MM.1S (cell line): ENCODE results near the gene KHSRP.
A peak's percentile ranks its signal among the peaks of the same experiment; 100 is the strongest.

ENCODE experiments used
- DNase-seq: peaks from one replicate; pipeline ENCODE4 v3.0.0-alpha.2; 2015
- H2AFZ ChIP-seq: fragments of 300-600 bp; sonication (generic); 2 replicates; pipeline ENCODE4 v1.6.0; 2016; ENCODE audit warnings: antibody characterized with exemption, low read length
- H3F3A ChIP-seq: fragments of 300-600 bp; sonication (generic); 2 replicates; pipeline ENCODE4 v1.6.1; 2016; ENCODE audit warnings: mild to moderate bottlenecking, antibody characterized with exemption, low read length, moderate library complexity, mixed read lengths; ENCODE audit not compliant: insufficient read depth
- H3K27ac ChIP-seq: fragments of 300-600 bp; sonication (generic); 2 replicates; pipeline ENCODE4 v1.5.1; 2016; ENCODE audit warnings: mild to moderate bottlenecking, low read length
- H3K27me3 ChIP-seq: fragments of 300-600 bp; sonication (generic); replicated peaks from 2 replicates; pipeline ENCODE4 v1.6.0; 2016; ENCODE audit warnings: low read length; ENCODE audit not compliant: insufficient read depth
- H3K36me3 ChIP-seq: fragments of 300-600 bp; sonication (generic); replicated peaks from 2 replicates; pipeline ENCODE4 v1.6.1; 2016; ENCODE audit warnings: mild to moderate bottlenecking, low read length, mixed read lengths; ENCODE audit not compliant: insufficient read depth
- H3K4me1 ChIP-seq: fragments of 300-600 bp; sonication (generic); 2 replicates; pipeline ENCODE4 v1.6.1; 2016; ENCODE audit warnings: low read length, mixed read lengths
- H3K4me2 ChIP-seq: fragments of 300-600 bp; sonication (generic); 2 replicates; pipeline ENCODE4 v1.6.0; 2016; ENCODE audit warnings: low read depth, low read length
- H3K4me3 ChIP-seq: fragments of 300-600 bp; sonication (generic); 2 replicates; pipeline ENCODE4 v1.5.1; 2016; ENCODE audit warnings: low read length, mixed read lengths
- H3K79me2 ChIP-seq: fragments of 300-600 bp; sonication (generic); 2 replicates; pipeline ENCODE4 v1.6.1; 2016; ENCODE audit warnings: mixed run types, low read length, mixed read lengths
- H3K9ac ChIP-seq: fragments of 300-600 bp; sonication (generic); 2 replicates; pipeline ENCODE4 v1.6.1; 2016; ENCODE audit warnings: low read length, mixed read lengths
- H3K9me2 ChIP-seq: fragments of 300-600 bp; sonication (generic); replicated peaks from 2 replicates; pipeline ENCODE4 v1.6.1; 2016; ENCODE audit warnings: mild to moderate bottlenecking, low read length, mixed read lengths; ENCODE audit not compliant: insufficient read depth
- H3K9me3 ChIP-seq: fragments of 300-600 bp; sonication (generic); replicated peaks from 2 replicates; pipeline ENCODE4 v1.6.1; 2016; ENCODE audit warnings: mild to moderate bottlenecking, low read length, mixed read lengths; ENCODE audit not compliant: insufficient read depth
- H4K20me1 ChIP-seq: fragments of 300-600 bp; sonication (generic); 2 replicates; pipeline ENCODE4 v1.6.1; 2016; ENCODE audit warnings: mild to moderate bottlenecking, low read length, moderate library complexity, mixed read lengths; ENCODE audit not compliant: insufficient read depth
- CTCF ChIP-seq: fragments of 300-600 bp; sonication (generic); IDR thresholded peaks from 2 replicates; pipeline ENCODE4 v1.5.1; 2016; ENCODE audit warnings: antibody characterized with exemption, low read length, mixed read lengths
- EZH2 ChIP-seq: fragments of 300-600 bp; sonication (generic); optimal IDR thresholded peaks from 2 replicates; pipeline ENCODE3; 2017; ENCODE audit warnings: low read depth, mild to moderate bottlenecking, antibody characterized with exemption, low read length, mixed read lengths
- EZH2phosphoT487 ChIP-seq: fragments of 300-600 bp; sonication (generic); IDR thresholded peaks from 2 replicates; pipeline ENCODE4 v1.6.1; 2018; ENCODE audit warnings: antibody characterized with exemption, low read length

Gene KHSRP

DNA sequence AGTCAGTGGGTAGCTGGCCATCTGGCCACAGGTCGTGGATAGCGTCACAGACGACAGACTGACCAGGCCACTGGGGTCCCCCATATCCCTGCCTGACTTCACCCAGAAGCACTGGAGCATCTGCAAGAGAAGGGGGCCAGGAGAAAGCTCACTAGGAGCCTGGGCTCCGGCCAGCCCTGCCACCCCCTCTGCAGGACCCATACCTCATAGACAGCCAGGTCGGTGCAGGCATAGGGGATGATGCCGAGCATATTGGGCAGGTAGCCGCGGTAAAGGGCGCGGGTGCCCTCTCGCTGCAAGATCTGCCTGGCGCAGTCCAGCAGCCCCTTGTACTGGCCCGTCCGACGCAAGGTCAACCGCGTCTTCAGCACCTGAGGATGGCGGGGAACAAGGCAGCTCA is 2.5 kb upstream of the KHSRP start:
- no peak overlapping the region for H3K27ac ChIP-seq
- H3K36me3 ChIP-seq: 0 out of 2 replicates have a peak, but pooled peaks cover 7% of the 10 kb centered on the region
- H3K4me1 ChIP-seq: peaks cover 10% of the 10 kb centered on the region
- peaks cover 20% of the 10 kb centered on the region for H3K79me2 ChIP-seq
- no peak for TF ChIP-seq EZH2phosphoT487
- H4K20me1 ChIP-seq: peaks cover 19% of the 10 kb centered on the region
- no peaks in the 10 kb centered on the region for H3K9me3 ChIP-seq
- H3K4me2 ChIP-seq: no peak overlapping the region
- H3K9me2 ChIP-seq: no peaks in the 10 kb centered on the region
- H3K4me3 ChIP-seq: no peak overlapping the region
- no peaks in the 10 kb centered on the region for H3F3A ChIP-seq
- H3K27me3 ChIP-seq: peaks cover 13% of the 10 kb centered on the region; the same call in 1 of the 2 replicates
- no peak overlapping the region for H3K9ac ChIP-seq
- H2AFZ ChIP-seq: no peak overlapping the region
- no peak for DNase-seq

GRCh38 chr19:6425732-6426620 is 1.4 kb upstream of the KHSRP start:
- peak overlapping the region; percentile 14; the same call in 1 of the 2 replicates for H3K27ac ChIP-seq
- DNase-seq: no peak

DNA sequence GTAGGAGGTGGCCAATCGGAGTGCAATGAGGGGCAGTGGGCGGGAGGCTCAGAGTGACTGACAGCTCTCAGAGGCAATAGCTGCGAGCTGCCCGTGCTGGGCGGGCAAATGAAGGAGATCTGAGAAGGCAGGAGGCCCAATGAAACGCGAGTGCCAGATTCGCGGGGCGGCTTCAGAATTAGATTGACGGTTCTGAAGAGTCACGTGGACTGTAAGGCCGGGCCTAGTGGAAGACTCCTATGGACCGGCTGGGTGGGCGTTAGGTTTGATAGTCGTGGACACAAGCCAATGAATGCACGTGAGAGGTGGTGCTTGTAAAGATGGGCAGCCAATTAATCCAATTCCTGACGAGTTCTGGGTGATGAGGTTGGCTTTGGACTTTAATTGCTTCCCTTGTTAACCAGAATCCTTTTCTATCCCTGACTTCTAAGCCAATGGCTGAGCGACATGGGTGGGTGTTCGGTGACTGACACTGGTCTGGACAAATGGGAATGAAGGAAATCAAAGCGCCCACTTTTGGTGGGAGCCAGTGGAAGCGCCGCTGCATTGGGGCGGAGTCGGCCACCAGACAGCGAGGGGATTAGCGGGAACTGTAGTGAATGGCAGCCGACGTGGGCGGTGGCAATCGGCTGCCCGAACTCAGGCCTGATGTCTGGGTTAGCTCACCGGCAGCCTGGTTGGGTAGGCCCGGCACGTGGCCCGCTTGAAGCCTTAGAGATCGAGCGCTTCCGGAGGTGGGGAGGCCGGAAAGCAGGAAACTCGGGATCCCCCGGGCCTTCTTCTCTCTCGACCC is 524 bp upstream of the KHSRP start:
- Histone ChIP-seq H3K27ac (peak overlapping the region; percentile 14; the same call in 1 of the 2 replicates), H4K20me1 (peaks cover 37% of the 10 kb centered on the region), H3K4me3 (peak overlapping the region; percentile 31; the same call in 1 of the 2 replicates), H3K4me1 (peaks cover 10% of the 10 kb centered on the region), H3F3A (no peaks in the 10 kb centered on the region), H3K4me2 (peak overlapping the region; percentile 48), H3K9me3 (no peaks in the 10 kb centered on the region), H3K36me3 (peaks cover 17% of the 10 kb centered on the region), H3K9me2 (no peaks in the 10 kb centered on the region), H3K27me3 (peaks cover 7% of the 10 kb centered on the region; the same call in 1 of the 2 replicates), H3K79me2 (peaks cover 40% of the 10 kb centered on the region), H3K9ac (peak overlapping the region; percentile 2; the same call in 1 of the 2 replicates), H2AFZ (peak overlapping the region; percentile 73)
- no peak for TF ChIP-seq EZH2
- TF ChIP-seq EZH2phosphoT487: no peak
- TF ChIP-seq CTCF: no peak
- DNase-seq: peak; percentile 100

More at GRCh38 chr19:6425732-6426620, 1.4 kb upstream of the KHSRP start:
- Histone ChIP-seq H4K20me1 (peaks cover 30% of the 10 kb centered on the region), H3K4me1 (peaks cover 10% of the 10 kb centered on the region), H3K9ac (peak overlapping the region; percentile 2; the same call in 1 of the 2 replicates), H3K9me3 (no peaks in the 10 kb centered on the region), H3K27me3 (peaks cover 7% of the 10 kb centered on the region; the same call in 1 of the 2 replicates), H3K9me2 (no peaks in the 10 kb centered on the region), H3F3A (no peaks in the 10 kb centered on the region), H3K79me2 (peaks cover 32% of the 10 kb centered on the region), H2AFZ (peak overlapping the region; percentile 73), H3K36me3 (0 out of 2 replicates have a peak, but pooled peaks cover 9% of the 10 kb centered on the region), H3K4me3 (peak overlapping the region; percentile 31; the same call in 1 of the 2 replicates), H3K4me2 (peak overlapping the region; percentile 48)
- no peak for TF ChIP-seq EZH2
- TF ChIP-seq CTCF: peak; percentile 12; the same call in 1 of the 2 replicates
- no peak for TF ChIP-seq EZH2phosphoT487
